ENCODE measurements around the gene TRMT10C.

DNA sequence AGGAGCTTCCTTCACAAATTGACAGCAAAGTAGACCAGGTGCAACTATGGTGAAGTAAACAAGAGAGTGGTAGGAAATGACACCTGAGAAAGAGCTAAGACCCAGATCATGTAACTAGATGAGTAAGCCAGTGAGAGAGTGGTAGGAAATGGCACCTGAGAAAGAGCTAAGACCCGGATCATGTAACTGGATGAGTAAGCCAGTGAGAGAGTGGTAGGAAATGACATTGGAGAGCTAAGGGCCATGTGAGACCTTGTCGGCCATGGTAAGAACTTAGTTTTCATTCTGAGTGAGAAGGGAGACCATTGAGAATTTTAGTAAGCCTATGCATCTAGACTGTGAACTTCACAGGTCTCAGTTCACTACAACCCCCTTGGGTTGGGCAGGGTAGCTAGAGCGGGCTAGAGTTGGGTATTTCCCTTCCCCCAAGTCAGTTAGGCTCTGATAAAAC, 43.2 kb upstream of the TRMT10C start:
- no peak for TF ChIP-seq EZH2 (optimal IDR thresholded peaks at IDR 0.05; ENCODE audit: low read depth, low read length)
- TF ChIP-seq, protein P1, sequence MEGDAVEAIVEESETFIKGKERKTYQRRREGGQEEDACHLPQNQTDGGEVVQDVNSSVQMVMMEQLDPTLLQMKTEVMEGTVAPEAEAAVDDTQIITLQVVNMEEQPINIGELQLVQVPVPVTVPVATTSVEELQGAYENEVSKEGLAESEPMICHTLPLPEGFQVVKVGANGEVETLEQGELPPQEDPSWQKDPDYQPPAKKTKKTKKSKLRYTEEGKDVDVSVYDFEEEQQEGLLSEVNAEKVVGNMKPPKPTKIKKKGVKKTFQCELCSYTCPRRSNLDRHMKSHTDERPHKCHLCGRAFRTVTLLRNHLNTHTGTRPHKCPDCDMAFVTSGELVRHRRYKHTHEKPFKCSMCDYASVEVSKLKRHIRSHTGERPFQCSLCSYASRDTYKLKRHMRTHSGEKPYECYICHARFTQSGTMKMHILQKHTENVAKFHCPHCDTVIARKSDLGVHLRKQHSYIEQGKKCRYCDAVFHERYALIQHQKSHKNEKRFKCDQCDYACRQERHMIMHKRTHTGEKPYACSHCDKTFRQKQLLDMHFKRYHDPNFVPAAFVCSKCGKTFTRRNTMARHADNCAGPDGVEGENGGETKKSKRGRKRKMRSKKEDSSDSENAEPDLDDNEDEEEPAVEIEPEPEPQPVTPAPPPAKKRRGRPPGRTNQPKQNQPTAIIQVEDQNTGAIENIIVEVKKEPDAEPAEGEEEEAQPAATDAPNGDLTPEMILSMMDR (IDR thresholded peaks at IDR 0.05; ENCODE audit: low read length), result no peak
